ENCODE data around the gene NEK6.
A peak's percentile ranks its signal among the peaks of the same experiment; 100 is the strongest.

The NEK6 gene

DNA sequence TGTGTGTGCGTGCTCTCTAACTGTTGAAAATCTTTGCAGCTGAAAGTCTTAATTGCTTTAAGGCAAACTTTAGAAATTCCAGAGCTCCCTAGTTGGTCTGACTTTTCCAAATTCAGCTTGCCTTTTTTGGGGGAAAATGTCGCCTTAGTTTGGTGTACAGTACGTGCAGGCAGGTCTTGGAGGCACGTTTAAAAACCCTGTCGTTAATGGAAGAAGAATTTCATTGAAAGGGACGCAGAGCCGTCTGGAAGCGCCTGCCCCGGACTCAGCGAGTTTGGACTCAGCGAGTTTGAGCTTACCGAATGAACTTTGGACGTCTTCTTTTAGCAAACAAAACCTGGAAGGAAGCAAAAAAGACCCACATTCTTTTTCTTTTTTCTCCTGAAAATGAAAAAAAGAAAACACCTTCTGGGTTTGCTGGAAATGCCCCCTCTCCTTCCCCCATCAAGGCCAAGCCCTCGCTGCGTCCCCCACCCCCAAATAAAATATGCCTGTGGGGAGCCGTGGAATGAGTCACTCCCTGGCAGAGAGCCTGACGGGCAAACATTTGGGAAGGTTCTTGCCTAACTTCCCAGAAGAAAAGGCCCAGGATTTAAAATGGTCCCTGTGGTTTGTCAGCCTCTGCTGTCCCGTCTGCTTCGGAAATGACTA lies 1.5 kb downstream of the NEK6 start:
- peak in 5 of 10 donors; percentile 40 to 82 (median 72) for DNase-seq
- intact Hi-C loops (cut with DNase I) = no loop called here

DNA sequence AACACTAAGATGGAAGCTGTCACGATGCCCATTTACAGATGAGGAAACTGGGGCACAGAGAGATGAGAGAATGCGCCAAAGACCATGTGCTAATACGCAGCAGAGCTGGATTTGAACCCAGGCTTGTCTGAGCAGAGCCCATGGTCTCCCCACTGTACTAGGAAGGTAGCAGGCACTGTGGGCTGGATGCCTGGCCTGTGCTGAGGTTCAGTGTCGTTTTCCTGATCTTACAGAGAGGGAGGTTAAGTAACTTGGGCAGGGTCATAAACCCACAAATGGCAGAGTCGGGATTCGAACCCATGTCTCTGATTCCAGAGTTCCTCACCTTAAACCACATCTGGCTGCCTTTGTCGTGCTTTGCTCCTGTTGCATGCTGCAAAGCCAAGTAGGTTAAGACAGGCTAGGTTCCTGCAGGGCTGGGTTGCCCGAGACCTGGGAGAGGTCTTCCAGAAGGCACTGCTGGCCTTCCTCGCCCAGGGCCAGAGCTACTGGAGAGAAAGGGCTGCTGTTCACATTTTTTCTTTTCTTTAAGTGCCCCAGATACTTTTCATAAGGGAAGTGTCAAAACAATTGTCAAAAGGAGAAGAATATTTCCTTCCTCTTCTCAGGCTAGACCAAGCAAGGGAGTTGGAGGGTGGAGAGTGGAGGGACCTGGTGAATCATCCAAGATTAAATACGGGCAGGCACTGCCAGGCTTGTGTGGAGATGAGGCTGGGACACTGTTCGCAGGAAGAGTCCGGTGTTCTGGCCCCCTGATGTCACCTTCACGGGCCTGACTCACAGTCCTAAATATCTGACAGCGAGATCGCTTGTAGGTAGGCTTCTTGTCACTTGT lies 3.2 kb downstream of the NEK6 start:
- intact Hi-C loops (cut with DNase I) = no loop called here
- peak in 1 of 10 donors; percentile 74 for DNase-seq

DNA sequence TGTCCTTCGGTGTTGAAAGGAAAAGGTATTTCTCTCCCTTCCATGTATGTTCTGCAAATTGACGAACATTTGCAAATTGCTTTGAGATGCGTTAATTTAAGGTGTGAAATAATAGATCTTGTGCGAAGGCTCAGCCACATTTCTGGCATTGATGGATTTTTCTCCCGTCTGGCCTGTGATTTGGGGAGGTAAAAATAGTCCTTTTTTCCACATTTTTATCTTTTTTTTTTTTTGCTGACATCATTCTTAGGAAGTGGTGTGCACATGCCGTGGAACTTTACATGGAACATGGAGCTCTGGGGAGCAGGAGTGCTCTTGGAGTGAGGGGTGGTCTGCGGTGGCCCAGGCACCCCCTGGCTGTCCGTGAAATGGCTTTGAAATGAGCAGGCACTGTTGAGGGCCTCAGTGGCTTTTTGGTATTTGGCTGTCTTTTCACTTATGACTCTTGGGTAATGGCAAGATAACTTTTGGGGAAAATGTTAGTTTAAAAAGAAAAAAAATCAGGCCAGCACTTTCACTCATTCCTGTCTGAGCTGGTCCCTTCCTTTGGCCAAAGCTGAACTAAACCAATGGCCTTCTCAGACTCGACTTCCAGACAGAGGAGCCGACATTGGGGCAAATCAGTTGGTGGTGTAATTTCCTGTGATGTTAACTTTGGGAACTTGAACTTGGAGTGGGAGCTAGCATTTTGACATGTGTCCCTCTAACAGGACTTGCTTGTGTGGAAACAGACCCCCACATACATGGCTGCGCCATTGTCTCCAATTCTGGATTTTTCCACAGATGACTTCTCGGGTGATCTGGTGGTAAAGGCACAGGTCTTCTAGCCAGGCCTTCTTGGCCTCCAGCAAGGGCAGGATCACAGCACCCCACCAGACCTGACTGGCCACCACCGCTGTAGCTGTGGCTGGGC lies 4.2 kb downstream of the NEK6 start:
- peak in 1 of 10 donors; percentile 33 for DNase-seq
- intact Hi-C loops (cut with DNase I) = no loop called here

DNA sequence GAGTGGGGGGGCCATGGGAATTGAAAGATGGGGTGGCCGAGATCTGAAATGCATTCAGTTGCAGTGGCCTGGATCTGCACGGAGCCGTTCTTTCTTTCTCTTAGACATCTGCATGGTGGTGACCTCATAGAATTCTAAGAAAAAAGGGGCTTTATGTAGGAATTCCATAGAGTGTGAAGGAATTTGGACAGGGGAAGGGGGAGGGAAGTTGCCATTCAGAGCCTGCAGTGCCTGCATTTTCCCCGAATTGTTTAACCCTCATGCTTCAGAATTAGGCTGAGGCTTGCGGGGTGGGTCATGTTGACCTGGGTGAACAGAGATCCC lies 4.9 kb downstream of the NEK6 start:
- intact Hi-C loops (cut with DNase I) = no loop called here
- DNase-seq = peak in 1 of 10 donors; percentile 29

DNA sequence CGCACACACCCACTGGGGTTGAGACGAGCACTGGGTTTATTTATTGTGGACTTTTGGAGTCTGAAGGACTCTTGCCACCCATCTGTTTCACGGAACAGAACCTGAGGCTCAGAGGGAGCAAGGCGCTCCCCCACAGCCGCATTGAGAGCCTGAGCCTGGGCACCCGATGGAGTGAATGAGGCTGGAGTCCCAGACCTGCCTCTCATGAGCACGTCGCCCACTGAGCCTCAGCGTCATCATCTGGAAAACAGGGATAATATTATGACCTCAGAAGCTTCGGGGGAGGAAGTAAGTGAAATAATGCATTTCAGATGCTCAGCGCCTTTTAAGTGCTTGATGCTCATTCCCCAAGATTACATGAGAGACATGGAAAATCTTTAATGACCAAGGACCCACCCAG lies 5.5 kb downstream of the NEK6 start:
- intact Hi-C loops (cut with DNase I) = no loop called here
- DNase-seq = peak in 1 of 10 donors; percentile 33

DNA sequence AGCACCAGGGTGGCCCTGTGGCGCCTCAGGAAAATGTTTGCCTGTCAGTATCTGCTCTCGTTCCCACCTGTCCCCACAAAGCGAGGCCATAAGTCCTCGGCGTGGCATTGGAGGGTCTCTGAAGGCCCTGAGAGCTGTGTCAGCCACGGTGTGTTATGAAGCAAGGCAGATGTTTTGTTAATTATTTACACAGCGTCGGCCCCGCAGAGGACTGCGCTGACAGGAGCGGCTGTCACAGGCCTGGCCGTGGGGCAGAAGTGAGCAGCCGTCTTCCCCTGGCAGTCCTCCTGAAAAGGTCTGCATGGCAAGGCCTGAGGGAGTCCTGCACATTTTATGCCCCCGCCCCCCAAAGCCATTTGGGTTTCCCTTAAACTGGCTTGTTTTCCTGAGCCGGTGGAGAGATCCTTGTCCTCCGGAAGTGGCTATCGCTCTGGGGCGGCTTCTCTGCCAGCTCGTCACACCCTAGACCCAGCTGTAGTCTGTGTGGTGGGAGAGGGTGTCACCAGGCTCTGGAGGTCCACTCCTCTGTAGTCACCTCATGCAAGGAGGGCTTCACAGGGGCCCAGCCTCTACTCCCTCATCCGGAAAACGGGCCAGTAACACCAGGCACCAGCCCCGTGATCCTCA lies 6.2 kb downstream of the NEK6 start:
- intact Hi-C loops (cut with DNase I) = no loop called here
- DNase-seq = no peak

DNA sequence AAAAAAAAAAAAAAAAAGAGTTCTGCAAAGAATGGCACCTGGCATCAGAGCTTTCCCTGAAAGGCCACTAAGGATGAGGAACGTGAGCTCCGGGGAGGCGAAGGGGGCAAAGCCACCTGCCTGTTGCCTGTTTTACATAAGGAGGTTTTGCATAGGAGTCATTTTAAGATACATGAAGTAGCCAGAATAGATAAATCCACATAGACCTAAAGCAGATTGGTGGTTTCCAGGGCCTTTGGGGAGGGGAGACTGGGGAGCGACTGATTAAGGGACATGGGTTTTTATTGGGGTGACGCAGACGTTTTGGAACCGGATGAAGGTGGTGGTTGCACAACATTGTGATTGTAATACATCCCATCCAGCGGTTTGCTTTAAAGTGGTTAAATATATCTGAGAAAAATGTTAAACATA lies 7.1 kb downstream of the NEK6 start:
- DNase-seq = no peak
- intact Hi-C loops (cut with DNase I) = no loop called here

DNA sequence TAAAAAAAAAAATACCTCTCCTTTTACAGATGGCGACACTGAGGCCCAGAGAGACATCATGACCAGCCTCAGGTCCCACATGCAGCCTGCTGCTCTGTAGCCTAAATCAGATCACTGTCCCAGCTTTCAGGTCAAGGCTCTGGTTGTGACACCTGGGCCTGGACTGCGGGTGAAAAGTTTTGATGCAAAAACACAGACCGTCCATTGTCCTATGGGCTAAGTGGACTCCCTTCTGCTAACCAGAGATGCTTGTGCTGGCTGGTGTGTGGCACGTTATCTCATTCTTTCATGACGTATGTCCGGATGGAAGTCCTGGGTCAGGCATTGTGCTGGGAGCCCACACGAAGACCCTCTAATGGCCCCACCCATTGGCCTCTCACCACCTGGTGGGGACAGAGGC lies 7.8 kb downstream of the NEK6 start:
- intact Hi-C loops (cut with DNase I) = no loop called here

DNA sequence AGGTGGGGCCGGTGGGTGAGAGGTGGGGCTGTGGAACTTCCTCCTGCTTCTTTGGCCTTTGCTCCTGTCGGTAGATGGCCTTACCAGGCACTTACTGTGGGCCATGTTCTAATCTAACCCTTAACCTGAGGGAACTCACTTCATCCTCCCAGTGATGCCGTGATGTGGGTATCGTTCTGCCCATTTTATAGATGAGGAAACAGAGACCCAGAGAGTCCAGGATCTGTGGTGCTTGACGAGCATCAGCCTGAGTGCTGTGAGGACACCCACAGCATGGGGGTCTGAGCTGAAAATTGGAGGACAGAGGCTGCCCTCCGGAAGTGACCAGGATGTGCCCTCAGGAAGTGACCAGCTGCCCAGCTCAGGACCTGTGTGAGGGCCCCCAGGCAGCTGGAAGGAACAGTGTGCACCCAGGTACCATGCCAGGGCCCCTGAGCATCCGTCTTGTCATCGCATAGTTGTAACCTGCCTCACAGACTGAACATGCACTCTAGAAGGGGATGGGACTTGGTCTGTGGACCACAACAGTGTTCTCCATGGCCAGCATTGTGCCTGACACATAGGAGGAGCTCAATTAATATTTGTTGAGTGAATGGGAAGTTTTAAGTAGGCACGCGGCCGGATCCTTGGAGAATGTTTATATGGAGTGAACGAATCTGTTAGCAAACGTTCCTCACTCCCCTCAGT lies 8.5 kb downstream of the NEK6 start:
- DNase-seq = no peak
- intact Hi-C loops (cut with DNase I) = no loop called here

More for the DNA sequence above, 7.8 kb downstream of the NEK6 start:
- DNase-seq = no peak

DNA sequence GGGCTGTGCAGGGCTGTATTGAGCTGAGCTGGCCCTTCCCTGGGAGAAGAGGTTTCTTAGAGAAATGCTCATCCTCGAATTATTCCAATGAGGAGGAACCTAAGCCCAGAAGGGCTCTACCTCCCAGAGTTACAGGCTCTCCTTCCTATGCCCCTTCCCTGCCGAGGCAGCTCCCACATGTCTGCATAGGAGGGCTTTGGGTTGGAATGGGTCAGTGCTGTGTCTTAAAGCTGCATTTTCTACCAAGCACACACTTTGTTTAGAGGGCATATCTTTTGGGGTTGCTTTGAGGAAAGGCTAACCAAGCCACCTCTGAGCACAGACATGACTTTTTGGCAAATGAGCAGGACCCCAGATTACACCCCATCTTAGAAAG lies 9.1 kb downstream of the NEK6 start:
- DNase-seq = no peak
- intact Hi-C loops (cut with DNase I) = no loop called here

DNA sequence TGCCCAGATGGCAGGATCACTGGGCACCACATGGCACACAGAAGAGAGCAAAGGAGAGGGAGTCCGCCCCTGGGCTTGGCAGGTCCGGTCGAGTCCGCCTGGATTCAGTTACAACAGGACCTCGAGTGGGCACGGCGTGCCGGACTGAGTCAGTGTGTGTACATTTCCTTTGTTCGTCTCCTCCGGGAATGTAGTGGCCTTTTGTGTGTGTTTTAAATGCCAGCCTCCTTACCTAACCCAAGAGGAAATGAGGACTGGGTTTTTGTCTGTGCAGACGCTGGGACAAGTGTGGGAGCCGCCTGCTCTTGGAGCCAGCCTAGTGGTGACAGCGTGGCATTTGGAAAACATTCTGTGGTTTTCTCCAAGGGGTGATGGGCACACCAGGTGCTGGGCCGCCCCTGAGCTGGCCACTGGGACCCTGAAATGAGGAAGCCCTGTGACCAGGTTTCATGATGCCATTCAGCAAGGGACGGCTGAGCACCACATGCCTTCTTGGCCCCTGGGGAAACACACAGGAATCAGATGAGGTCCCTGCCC lies 9.6 kb downstream of the NEK6 start:
- DNase-seq = peak in 5 of 10 donors; percentile 38 to 92 (median 81)
- intact Hi-C loops (cut with DNase I) = no loop called here

DNA sequence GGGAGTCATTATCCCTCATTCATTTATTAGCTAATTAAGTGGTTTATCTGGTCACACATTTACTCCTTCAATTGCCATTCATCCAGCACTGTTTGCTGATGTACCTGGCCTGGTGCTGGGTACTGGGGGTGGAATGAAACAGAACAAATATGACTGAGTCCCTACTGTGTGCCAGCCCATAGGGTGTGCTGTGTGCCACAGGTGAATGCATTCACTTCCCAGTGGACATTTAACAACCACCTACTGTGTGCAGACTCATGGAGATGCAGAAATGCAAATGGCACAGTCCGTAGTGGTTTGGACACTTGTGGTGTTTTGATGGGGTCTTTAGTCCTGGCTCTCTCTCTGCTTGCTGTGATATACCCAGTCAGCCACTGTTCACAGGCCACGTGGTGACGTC lies 10.5 kb downstream of the NEK6 start:
- intact Hi-C loops (cut with DNase I) = no loop called here
- no peak for DNase-seq

DNA sequence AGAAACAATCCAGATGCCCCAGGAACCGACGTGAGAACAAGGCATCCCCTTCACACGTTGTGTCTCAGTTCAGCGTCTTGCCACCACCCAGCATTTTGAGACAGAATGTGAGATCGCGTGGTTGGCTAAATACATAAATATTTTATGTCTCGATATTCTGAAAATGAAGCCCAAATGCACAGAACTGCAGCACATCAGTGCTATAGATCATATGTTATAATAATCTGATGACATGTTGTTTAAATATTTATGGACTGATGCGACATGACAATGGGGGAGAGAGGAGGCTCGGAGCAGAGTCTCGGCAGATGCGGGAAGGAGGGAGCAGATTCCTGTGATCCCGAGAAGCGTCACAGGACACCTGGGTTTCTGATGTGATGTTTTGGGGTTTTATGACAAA lies 10.9 kb downstream of the NEK6 start:
- intact Hi-C loops (cut with DNase I) = no loop called here
- no peak for DNase-seq

DNA sequence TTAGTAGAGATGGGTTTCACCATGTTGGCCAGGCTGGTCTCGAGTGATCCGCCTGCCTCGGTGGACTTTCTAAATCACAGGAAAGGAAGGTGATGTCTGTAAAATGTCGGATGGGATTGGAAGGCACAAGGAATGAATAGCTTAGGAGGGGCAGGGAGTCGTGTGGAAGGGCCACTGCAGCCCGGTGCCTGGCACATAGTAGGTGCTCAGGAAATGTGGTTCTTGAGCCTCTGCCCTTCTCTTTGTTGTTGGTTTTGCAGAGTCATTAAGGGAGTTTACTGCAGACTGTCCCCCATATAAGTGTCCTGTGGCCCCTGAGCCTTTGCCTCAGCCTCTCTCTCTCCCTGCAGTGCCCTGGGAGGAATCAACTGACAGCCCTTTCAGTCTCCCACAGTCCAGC lies 11.8 kb downstream of the NEK6 start:
- DNase-seq = no peak
- intact Hi-C loops (cut with DNase I) = no loop called here

DNA sequence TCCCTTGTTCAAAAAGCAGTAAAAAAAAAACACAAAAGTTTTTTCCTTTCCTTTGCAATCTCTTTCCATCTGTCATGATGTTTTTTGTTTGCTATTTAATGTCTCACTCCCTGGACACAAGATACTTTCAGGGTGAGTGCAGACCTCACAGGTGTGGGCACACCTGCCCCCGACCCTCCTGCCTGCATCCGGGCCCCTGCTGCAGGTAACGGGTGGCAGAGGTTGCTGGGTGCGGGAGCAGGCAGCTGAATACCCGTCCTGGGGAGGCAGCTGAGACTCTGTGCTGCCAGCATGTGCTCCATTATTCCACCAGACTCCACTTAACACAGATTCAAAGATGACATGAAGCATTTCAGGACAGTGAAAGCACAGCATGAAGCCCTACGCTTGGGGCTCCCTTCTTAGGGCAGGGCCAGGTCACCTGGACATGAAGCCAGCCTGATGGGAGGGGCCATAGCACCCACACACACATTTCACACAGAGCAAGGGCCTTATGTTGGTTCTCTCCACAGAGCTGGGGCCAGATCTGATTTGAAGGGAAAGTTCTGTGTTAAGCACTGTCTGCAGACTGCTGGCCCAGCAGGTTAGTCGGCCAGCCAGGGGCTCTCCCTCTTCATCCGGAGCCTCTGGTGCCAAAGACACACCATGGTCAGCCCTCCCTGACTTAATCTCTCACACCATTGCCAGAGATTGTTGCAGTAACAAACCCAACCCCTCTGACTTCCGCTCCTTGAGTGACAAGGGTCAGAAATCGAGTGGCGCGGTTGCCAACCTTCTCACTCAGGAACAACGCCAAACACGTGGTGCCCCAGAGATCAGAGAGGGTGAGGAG lies 13.0 kb downstream of the NEK6 start:
- DNase-seq = no peak
- intact Hi-C loops (cut with DNase I) = no loop called here

DNA sequence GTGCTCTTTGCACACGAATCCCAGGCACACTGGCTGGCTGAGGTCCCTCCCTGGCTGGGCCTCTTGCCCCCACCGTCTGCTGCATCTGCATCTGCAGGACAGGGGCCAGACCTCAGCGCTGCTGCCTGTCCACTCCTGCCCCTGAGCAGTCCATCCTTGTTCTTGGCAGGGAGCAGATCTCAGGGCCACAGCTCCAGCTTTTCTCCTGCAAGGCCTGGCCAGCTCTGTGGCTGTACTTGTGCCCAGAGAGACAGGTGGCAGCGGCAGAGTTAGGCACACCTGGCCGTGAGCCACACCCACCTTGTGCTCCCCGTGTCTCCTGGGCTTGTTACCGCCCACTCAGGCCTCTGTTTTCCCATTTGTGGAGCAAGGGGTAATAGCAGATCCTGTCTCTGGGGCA lies 13.9 kb downstream of the NEK6 start:
- no peak for DNase-seq
- intact Hi-C loops (cut with DNase I) = no loop called here

DNA sequence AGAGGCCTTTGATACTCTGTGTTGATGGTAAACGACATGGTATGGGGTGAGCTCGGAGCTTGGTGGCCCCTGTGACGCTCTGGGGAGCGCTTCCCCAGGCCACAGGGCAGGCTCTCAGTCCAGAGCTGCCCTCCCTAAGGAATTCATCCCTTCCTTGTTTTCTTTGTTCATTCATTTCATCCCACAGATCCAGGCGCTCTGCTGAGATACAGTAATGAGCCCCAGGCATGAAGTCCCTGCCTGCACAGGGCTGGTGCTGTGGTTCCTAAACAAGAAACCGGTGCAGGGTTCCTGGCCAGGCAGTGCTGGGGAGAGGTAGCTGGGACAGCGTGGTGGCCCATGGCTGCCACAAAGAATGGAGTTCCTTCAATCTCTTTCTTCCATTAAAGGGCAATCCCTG lies 14.4 kb downstream of the NEK6 start:
- intact Hi-C loops (cut with DNase I) = no loop called here
- no peak for DNase-seq

DNA sequence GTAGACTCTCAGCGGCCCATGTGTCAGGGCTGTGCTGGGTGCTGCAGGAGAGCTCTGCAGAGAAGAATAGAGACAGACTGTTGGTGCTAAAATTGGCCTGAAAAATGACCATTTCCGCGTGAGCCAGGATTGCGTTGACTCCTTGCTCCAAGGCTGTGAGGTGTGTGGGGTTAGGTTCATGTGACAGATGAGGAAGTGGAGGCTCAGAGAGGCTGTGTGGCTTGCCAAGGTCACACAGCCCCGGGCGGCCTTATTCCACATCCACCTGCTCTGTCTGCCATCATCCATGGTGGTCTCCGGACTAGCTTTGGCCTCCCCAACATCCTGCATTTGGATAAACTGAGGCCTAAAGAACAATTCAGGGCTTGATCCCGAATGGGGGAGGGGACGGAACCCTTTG lies 15.2 kb downstream of the NEK6 start:
- DNase-seq = no peak
- intact Hi-C loops (cut with DNase I) = no loop called here
